B cell (primary cell): Measurements from ENCODE around the gene PPP1CB. TPM values are rescaled to one million over a fixed set of nuclear protein-coding genes. Genes with fewer than 3 reads are reported as not detected.

Source experiments
- ATAC-seq: fragments of 200-7000 bp; cut with Tn5 transposase; one replicate; pipeline ENCODE4 v1.10.0; 2021; ENCODE audit warnings: low read depth, mild to moderate bottlenecking, moderate number of reproducible peaks, moderate library complexity
- CTCF ChIA-PET: fragments of 350-600 bp; sonication (Branson Sonifier 250); formaldehyde crosslinking; loops from one replicate; lab custom pipeline; 2021; ENCODE audit warnings: antibody characterized with exemption, inconsistent platforms; lab: Charles Lee
- POLR2A ChIA-PET: fragments of 350-600 bp; sonication (Branson Sonifier 250); formaldehyde crosslinking; loops from one replicate; lab custom pipeline; 2021; ENCODE audit warnings: antibody characterized with exemption; lab: Charles Lee
- DNase-seq: peaks from one replicate; pipeline ENCODE4 v3.0.0; 2013
- H2AFZ ChIP-seq: 2 replicates; pipeline ENCODE4 v1.6.1; 2012; ENCODE audit warnings: mild to moderate bottlenecking, low read depth, low read length; ENCODE audit not compliant: insufficient read depth, poor library complexity, severe bottlenecking
- H3K27ac ChIP-seq, 2 donors: 1 replicate in 1 of 2; 2 replicates in 1 of 2; pipeline ENCODE4 v1.5.1; 2012 to 2013; ENCODE audit warnings: low read length in 2 of 2, mild to moderate bottlenecking in 2 of 2, moderate library complexity in 1 of 2
- H3K27me3 ChIP-seq, 4 experiments: fragments of 200-600 bp in 1 of 4; sonication (generic) in 1 of 4; replicated peaks in 1 of 4; 1 replicate in 2 of 4; 2 replicates in 2 of 4; pipeline versions ENCODE4 v1.6.1 to v1.7.0; 2013 to 2016; ENCODE audit warnings: low read length in 3 of 4, mild to moderate bottlenecking in 2 of 4, mixed read lengths in 1 of 4, moderate library complexity in 1 of 4; ENCODE audit not compliant: insufficient read depth in 4 of 4, control insufficient read depth in 3 of 4; ENCODE audit errors: control extremely low read depth in 1 of 4
- H3K36me3 ChIP-seq, 2 experiments: replicated peaks in 1 of 2; 1 replicate in 1 of 2; 2 replicates in 1 of 2; pipeline versions ENCODE4 v1.6.1 to v1.7.1; 2013; ENCODE audit warnings: low read length in 1 of 2; ENCODE audit not compliant: insufficient read depth in 2 of 2, control insufficient read depth in 1 of 2; ENCODE audit errors: control extremely low read depth in 1 of 2, extremely low read depth in 1 of 2
- H3K4me1 ChIP-seq, 2 donors: fragments of 200-600 bp in 1 of 2; sonication (generic) in 1 of 2; 1 replicate in 1 of 2; 2 replicates in 1 of 2; pipeline versions ENCODE4 v1.5.1 to v1.6.1; 2013 to 2017; ENCODE audit warnings: low read length in 2 of 2; ENCODE audit not compliant: control insufficient read depth in 2 of 2, insufficient read depth in 2 of 2
- H3K4me2 ChIP-seq: replicated peaks from 2 replicates; pipeline ENCODE3; 2012; ENCODE audit warnings: mild to moderate bottlenecking, low read depth, low read length; ENCODE audit not compliant: poor library complexity, severe bottlenecking
- H3K4me3 ChIP-seq, 5 experiments: fragments of 200-600 bp in 1 of 5; sonication (generic) in 1 of 5; 1 replicate in 3 of 5; 2 replicates in 2 of 5; pipeline versions ENCODE4 v1.5.1 to v1.7.0; 2011 to 2016; ENCODE audit warnings: low read length in 4 of 5, mild to moderate bottlenecking in 4 of 5, low read depth in 2 of 5, control low read depth in 1 of 5, moderate library complexity in 1 of 5; ENCODE audit not compliant: insufficient read depth in 1 of 5; ENCODE audit errors: control extremely low read depth in 1 of 5, extremely low read depth in 1 of 5
- H3K79me2 ChIP-seq: fragments of 200-600 bp; sonication (generic); one replicate; pipeline ENCODE4 v1.6.0; 2016; ENCODE audit warnings: low read length; ENCODE audit not compliant: control insufficient read depth, insufficient read depth
- H3K9ac ChIP-seq: fragments of 200-600 bp; sonication (generic); 2 replicates; pipeline ENCODE4 v1.6.1; 2017; ENCODE audit warnings: mild to moderate bottlenecking, low read length, moderate library complexity
- H3K9me3 ChIP-seq, 3 donors: one replicate each; pipeline versions ENCODE4 v1.6.1 to v1.7.1; 2013; ENCODE audit warnings: low read length in 2 of 3; ENCODE audit not compliant: control insufficient read depth in 2 of 3, insufficient read depth in 1 of 3; ENCODE audit errors: control extremely low read depth in 1 of 3
- H4K20me1 ChIP-seq: 2 replicates; pipeline ENCODE4 v1.6.0; 2012; ENCODE audit warnings: mild to moderate bottlenecking, low read length; ENCODE audit not compliant: insufficient read depth, control insufficient read depth, poor library complexity, severe bottlenecking
- H3K27ac Mint-ChIP-seq: one replicate; pipeline ENCODE4 v1.8.0; 2021; ENCODE audit warnings: mixed read lengths
- H3K27me3 Mint-ChIP-seq: one replicate; pipeline ENCODE4 v1.8.0; 2021; ENCODE audit warnings: mixed read lengths
- H3K4me1 Mint-ChIP-seq: one replicate; pipeline ENCODE4 v1.8.0; 2021; ENCODE audit warnings: mixed read lengths
- H3K4me3 Mint-ChIP-seq: one replicate; pipeline ENCODE4 v1.8.0; 2021; ENCODE audit warnings: mixed read lengths
- H3K9me3 Mint-ChIP-seq: one replicate; pipeline ENCODE4 v1.8.0; 2022; ENCODE audit warnings: mixed read lengths; ENCODE audit not compliant: insufficient read depth
- CTCF ChIP-seq: fragments of 200-600 bp; IDR thresholded peaks from one replicate; pipeline ENCODE4 v1.8.0; 2022; ENCODE audit warnings: antibody characterized with exemption, mild to moderate bottlenecking
- EZH2 ChIP-seq: IDR thresholded peaks from 2 replicates; pipeline ENCODE4 v1.6.1; 2012; ENCODE audit warnings: borderline replicate concordance, low read depth, mild to moderate bottlenecking, moderate library complexity, low read length; ENCODE audit not compliant: insufficient read depth, poor library complexity, severe bottlenecking
- WGBS: methylation state at CpG from one replicate; pipeline ENCODE4 v1.1.5; 2013; ENCODE audit warnings: missing lambda C conversion rate; ENCODE audit not compliant: insufficient coverage; 5-methylcytosine and 5-hydroxymethylcytosine counted together
- intact Hi-C: fragments of 100-400 bp; cut with micrococcal nuclease; formaldehyde crosslinking; loops from one replicate; pipeline ENCODE4 v1.10.0; 2022
- polyA plus RNA-seq: library from polyadenylated mRNA; depleted of rRNA; stranded (reverse); fragments of >200 nt; gene quantifications from 2 replicates; pipeline ENCODE4 v1.2.3, GENCODE V29; 2012
- total RNA-seq, 2 donors: library from RNA; stranded (reverse); fragments of 120-200 nt in 1 of 2; gene quantifications; 1 replicate in 1 of 2; 2 replicates in 1 of 2; pipeline versions ENCODE4 v1.2.3 to v1.2.4, GENCODE V29; 2013 to 2022

PPP1CB gene
- total and polyA plus RNA-seq, 2 donors (not counting 1 experiment from before 2014, with no cell fraction given) = 26.9 to 152 TPM

GRCh38 chr2:28842042-28842441, 90.4 kb downstream of the PPP1CB start:
- POLR2A ChIA-PET = no interaction called here
- no peak for ATAC-seq

More at GRCh38 chr2:28842042-28842441, 90.4 kb downstream of the PPP1CB start:
- no peaks in the 10 kb centered on the region for H3K79me2 ChIP-seq
- Mint-ChIP-seq H3K4me1 (no peaks in the 10 kb centered on the region), H3K4me3 (no peak overlapping the region), H3K27ac (no peak overlapping the region), H3K27me3 (no peaks in the 10 kb centered on the region), H3K9me3 (no peaks in the 10 kb centered on the region)
- no peaks in the 10 kb centered on the region for H3K9me3 ChIP-seq
- no peak overlapping the region for H3K4me3 ChIP-seq
- intact Hi-C loops = no loop called here
- TF ChIP-seq EZH2 (no peak), CTCF (no peak)
- CTCF ChIA-PET = no interaction called here
- 100% methylated on average over 1 of the region's 3 CpGs for WGBS
- no peak for DNase-seq
- H3K9ac ChIP-seq = no peak overlapping the region
- no peak overlapping the region for H3K4me2 ChIP-seq
- no peaks in the 10 kb centered on the region for H3K4me1 ChIP-seq
- H4K20me1 ChIP-seq = no peaks in the 10 kb centered on the region
- H3K27me3 ChIP-seq = no peaks in the 10 kb centered on the region
- peaks cover 0 to under 1% of the 10 kb centered on the region in 2 experiments for H3K36me3 ChIP-seq
- no peak overlapping the region for H2AFZ ChIP-seq
- H3K27ac ChIP-seq = no peak overlapping the region

Other genes with a start within 250 kb of the PPP1CB start
- gene SPDYA, start 59.0 kb downstream of the PPP1CB start, total RNA-seq = 2.8 and 3.5 TPM in 2 replicates
- gene SPDYA, start 59.0 kb downstream of the PPP1CB start, polyA plus RNA-seq = 0.09 TPM in 1 of 2 replicates, not detected in the other
- 20.3 and 23.0 TPM in 2 replicates for gene TRMT61B, start 118.5 kb downstream of the PPP1CB start, total RNA-seq
- gene TRMT61B, start 118.5 kb downstream of the PPP1CB start, polyA plus RNA-seq = 15.0 and 15.5 TPM in 2 replicates
- gene WDR43, start 142.8 kb downstream of the PPP1CB start, total RNA-seq = 48.6 and 51.0 TPM in 2 replicates
- 22.5 and 28.7 TPM in 2 replicates for gene WDR43, start 142.8 kb downstream of the PPP1CB start, polyA plus RNA-seq
- 0.25 and 0.58 TPM in 2 replicates for gene TOGARAM2, start 229.5 kb downstream of the PPP1CB start, total RNA-seq
- gene TOGARAM2, start 229.5 kb downstream of the PPP1CB start, polyA plus RNA-seq = 0.33 and 0.61 TPM in 2 replicates